Suppressor macrophage treated with lipopolysaccharide for 4 hours (primary cell): ENCODE data around the gene SLC16A12.
"Not testable (repeated sequence)": the region's sequence is repeated elsewhere in the genome, so short reads cannot be mapped to it uniquely, and the experiment has no call there.

Experiments
- DNase-seq: peaks from one replicate; pipeline ENCODE4 v3.0.0-alpha.2; 2020

Gene SLC16A12

GRCh38 chr10:89468191-89468965 lies 67.0 kb downstream of the SLC16A12 start:
- DNase-seq = no peak

DNA sequence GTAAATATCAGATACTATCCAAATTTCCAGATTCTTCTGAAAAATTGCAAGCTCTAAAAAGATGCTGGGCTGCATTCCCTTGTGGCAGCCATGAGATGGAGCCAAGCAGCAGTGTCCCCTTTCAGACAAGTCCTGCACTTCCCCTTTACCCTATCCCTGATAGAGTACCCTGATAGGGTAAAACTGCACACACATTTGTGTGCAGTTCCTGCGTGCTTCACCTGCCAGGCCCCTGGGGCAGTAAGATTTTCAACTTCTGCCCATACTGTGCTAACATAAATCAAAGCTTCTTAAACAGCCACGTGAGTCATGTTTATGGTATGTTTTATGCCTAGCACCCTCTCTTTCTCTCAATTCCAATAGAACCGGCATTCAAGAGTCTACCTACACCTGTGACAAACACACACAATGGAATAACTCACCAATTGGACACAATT lies 68.8 kb downstream of the SLC16A12 start:
- peak; percentile 29 for DNase-seq

DNA sequence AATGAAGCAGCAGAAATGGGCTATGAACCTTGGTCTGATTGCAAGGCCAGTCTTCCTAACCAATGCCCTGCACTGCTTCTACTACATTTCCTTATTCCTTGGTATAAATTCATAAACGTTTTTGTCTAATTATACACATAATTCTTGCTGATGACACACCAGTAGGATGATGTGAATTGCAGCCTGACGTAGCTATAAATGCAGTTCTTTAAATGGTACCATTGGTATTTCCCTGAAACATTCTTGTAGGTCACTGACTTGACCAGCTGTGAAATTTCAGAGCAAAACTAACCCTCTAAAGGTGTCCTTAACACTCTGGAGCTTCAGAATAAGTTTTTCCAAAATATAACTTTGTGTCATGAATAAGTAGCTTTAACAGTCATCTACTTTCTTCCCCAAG lies 70.2 kb downstream of the SLC16A12 start:
- DNase-seq = no peak

- DNase-seq = no peak
These were observed 71.4 kb downstream of the SLC16A12 start for GRCh38 chr10:89463846-89464537.

- DNase-seq = no peak
These were observed 76.6 kb downstream of the SLC16A12 start for GRCh38 chr10:89458784-89459183.

GRCh38 chr10:89458291-89458690 lies 77.1 kb downstream of the SLC16A12 start:
- no peak for DNase-seq

- no peak for DNase-seq
These were observed 80.6 kb downstream of the SLC16A12 start for GRCh38 chr10:89454561-89455347.

GRCh38 chr10:89452193-89452592 lies 83.2 kb downstream of the SLC16A12 start:
- no peak for DNase-seq

GRCh38 chr10:89450901-89451300 lies 84.5 kb downstream of the SLC16A12 start:
- no peak for DNase-seq

GRCh38 chr10:89444819-89445218 lies 90.6 kb downstream of the SLC16A12 start:
- DNase-seq = not testable (repeated sequence)

DNA sequence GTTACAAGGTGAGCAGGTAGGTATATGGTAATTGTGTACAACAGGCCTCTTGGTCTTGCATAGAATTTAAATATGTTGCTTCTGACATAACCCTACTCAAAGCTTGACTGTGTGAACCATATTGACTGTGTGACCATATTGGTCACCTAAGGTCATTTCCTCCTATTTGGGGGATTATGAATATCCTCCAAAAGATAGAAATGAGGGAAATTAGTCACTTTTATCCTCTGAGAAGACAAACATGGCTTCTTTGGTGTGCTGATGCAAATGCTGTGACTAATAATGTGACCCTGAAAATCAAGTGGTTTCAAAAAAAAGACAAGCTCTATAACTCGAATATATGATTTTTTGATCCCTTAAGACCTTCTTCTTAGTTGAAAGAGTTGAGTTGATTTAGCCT lies 93.1 kb downstream of the SLC16A12 start:
- no peak for DNase-seq

- no peak for DNase-seq
These were observed 95.0 kb downstream of the SLC16A12 start for GRCh38 chr10:89440226-89441009.

DNA sequence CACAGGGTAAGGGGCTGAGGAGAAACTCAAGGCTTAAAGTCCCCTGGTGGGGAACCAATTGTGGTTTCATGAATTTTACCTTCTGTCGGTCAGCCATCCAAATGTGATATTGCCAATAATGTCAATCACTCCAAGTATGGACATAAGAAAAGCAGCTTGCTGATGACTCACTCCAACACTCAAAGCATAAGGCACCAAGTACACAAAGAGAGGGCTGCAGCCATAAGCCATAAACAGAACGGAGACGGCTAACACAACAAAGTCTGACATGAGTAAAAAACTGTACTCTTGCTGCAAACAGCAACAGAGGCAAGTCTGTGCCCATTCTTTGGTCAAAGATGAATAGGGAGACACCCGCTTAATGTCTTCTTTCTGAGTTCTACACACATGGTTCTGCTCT lies 96.9 kb downstream of the SLC16A12 start:
- DNase-seq = no peak

DNA sequence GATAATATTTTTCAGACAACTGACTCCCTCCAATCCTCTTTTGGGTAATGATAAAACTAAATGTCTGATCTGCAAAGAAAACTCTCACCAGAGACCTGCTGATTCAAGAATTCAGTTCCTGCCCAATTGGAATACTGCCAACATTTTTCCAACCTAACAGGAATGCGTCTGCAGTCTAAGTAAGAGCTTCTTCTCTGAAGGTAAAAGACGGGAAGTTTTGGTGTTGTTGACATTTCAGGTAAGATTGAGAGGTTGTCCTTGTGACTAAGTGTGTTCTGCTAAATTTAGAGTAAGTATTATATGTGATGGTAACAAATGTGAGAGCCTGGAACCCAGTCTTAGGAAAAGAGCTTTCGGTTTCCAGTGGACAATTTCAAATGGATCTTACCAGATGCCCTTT lies 103.4 kb downstream of the SLC16A12 start:
- DNase-seq = no peak

- DNase-seq = no peak
These were observed 106.5 kb downstream of the SLC16A12 start for GRCh38 chr10:89428877-89429276.

GRCh38 chr10:89427629-89428028 lies 107.8 kb downstream of the SLC16A12 start:
- DNase-seq = no peak

- DNase-seq = peak; percentile 56
These were observed 109.0 kb downstream of the SLC16A12 start for GRCh38 chr10:89426230-89426868.

DNA sequence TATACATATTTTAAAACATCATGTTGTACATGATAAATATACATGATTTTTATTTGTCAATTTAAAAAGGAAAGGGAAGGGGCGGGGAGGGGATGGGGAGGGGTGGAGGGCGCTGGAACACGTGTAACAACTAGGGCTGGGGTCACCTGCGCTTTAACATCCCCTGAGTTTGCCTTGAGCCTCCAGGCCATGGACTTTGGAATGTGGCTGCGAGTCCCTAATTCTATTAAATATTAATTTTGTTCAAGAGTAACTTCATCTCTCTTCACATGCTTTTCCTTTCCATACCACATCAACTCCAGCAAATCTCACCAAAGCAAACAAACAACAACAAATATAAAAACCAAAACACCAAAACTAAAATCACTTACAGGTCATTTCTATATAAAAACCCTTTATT lies 110.4 kb downstream of the SLC16A12 start:
- DNase-seq = no peak

- no peak for DNase-seq
These were observed 114.3 kb downstream of the SLC16A12 start for GRCh38 chr10:89421018-89421476.

- no peak for DNase-seq
These were observed 115.8 kb downstream of the SLC16A12 start for GRCh38 chr10:89419548-89419947.

DNA sequence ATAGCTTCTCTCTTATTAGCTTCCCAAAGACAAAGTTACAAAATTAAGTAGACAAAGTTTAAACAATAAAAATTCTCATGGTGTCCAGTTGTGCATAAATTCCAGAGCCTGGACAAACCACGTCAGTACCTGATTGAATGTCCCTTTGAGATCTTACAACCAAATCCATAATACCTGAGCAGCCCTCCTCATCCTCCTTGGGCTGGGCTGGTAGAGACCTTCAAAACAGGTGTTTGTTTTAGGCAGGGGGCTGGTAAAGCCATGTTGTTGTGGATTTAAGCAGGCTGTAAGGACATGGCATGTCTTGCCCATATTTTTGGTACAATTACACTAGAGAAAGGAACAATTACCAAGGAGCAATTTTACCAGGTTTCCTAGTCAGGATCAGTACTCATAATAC lies 118.9 kb downstream of the SLC16A12 start:
- no peak for DNase-seq
